Stimulated activated CD4-positive, alpha-beta T cell treated with anti-CD3 and anti-CD28 coated beads, Interleukin-4, amount 100 ng/mL, for 48 hours (primary cell): ENCODE results near the gene WDR45B.

Source experiments
- DNase-seq, 2 donors: peaks; one replicate each; pipeline ENCODE4 v3.0.0-alpha.2; 2020; ENCODE audit warnings: low read depth in 2 of 2

WDR45B gene

DNA sequence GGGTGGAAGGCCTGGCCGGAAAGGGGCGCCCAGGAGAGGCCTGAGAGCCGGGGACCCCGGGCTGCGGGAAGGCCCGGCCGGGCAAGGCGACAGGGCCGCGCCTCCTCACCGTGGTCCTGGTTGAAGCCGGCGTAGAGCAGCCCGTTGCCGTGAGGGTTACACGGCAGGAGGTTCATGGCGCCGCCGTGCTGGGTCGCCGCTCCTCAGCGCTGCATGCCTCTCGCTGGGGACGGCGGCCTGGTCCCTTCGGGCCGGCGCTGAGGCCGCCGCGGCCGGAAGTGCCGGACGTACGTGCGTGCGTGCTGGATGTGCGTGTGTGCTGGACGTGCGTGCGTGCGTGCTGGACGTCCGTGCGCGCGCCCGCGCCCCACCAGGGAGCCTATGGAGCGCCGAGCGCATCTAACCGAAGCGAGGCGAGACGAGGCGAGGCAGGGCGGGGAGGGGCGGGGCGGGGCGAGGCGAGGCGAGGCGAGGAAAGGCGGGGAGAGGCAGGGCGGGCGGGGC lies at the start of gene WDR45B:
WDR45B (minus strand) TSS at position 280 of the 504 bp plus-strand sequence; CDS start at position 176, 104 bp downstream.
- DNase-seq: peak; percentile 85 to 90

DNA sequence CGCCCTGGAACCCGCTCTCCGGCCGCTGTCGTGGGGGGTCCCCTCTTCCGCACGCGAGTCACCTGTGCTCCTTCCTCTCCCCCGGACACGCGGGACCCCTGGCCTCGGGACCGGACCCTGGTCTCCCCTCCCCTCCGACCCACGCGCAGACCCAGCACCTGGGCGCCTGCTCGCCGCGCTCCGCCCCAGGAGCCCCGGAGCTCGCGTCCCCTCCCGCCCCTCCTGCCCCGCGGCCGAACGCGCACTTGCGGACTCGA lies 49.5 kb upstream of the WDR45B start:
- no peak for DNase-seq

DNA sequence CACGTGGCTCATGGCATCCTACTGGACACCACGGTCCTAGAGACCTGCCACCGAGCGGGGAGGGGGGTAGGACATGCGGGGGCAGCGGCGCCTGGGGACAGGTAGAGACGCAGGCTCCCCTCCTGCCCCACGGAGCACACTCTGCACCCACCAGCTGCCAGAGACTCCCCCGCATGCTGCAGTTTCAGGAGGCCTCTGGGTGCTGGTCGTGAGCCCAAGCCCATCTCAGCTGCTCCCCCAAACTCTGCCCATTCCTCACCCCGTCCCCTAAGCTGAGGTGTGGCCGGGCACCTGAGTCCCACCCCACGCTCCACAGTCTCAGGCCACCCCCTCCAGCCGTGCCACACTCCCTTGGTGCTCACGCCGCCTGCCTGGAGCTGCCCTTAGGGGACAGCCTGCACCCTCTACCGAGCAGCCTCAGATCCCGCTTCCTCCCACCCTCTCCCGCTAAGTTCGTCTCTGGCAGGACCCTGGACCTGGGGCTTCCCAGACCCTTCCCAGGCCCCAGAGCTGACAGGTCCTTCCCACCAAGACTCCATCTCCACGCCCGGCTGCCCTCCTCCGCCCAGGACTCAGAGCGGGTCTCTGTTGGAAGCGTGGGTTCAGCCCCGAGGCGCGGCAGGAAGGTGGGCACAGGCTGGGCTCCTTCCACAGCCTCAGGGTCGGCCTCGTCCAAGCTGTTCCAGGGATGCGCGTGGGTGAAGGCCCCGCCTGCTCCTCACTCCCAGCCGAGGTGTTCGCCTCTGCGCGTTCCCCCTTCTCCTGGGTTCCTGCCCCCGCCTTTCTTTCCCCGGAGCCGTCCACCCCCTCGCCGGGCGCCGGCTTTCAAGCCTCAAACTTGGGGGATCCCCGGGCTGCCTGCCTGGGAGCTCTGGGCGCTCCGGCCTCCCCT lies 48.9 kb upstream of the WDR45B start:
- no peak for DNase-seq

DNA sequence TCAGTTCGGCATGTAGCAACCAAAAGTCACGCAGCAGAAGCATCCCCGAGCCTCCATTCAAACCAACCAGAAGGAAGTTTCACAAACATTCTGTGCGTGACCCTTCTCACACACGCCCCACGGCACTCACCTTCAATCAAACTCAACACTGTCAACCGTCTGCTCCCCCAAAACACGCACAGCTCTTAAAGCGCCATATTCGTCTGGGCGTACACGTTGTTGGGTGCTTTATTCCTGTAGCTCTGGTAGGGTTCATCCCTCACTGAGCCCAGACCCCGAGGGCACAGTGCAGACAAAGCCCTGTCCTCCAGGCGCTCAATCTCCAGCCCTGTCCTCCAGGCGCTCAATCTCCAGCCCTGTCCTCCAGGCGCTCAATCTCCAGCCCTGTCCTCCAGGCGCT lies 48.0 kb upstream of the WDR45B start:
- no peak for DNase-seq

DNA sequence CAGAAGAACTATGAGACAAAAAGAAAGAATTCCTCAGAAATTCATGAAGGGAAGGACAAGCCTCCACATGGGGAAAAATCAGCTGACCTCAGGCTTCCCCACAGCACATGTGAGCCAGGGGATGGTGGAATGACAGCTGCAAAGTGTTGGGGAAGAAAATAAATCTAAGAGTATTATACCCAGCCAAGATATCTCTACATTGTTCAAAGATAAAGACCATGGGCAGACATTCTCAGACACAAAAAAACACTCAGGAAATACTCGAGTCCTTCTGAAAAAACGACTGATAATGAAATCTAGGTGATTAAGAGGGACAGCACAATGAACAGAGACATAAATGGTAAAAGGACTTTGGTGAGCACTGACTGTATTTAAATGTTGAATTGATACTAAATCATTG lies 46.4 kb upstream of the WDR45B start:
- no peak for DNase-seq

DNA sequence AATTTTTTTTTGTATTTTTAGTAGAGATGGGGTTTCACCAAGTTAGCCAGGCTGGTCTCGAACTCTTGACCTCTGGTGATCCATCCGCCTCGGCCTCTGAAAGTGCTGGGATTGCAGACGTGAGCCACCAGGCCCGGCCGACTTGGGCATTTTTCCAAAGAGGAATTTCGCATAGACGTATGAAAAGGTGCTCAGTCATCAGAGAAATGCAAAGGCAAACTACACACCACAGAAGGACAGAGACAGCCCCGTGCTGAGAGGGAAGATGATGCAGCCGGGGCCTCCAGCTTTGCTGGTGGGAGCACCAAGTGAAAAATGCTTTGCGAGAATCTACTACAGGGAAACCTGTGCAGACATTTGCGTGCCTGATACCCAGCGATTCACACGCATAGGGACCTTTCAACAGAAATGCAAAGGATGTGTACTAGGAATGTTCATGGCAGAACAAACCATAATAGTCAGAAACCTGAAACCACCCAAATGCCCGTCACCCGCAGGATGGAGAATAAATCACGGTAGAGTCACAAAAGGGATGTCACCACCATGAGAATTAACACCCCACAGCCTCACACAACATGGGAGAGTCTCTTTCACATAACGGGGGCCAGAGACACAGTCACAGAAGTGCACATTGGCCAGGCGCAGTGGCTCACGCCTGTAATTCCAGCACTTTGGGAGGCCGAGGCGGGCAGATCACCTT lies 45.1 kb upstream of the WDR45B start:
- no peak for DNase-seq

DNA sequence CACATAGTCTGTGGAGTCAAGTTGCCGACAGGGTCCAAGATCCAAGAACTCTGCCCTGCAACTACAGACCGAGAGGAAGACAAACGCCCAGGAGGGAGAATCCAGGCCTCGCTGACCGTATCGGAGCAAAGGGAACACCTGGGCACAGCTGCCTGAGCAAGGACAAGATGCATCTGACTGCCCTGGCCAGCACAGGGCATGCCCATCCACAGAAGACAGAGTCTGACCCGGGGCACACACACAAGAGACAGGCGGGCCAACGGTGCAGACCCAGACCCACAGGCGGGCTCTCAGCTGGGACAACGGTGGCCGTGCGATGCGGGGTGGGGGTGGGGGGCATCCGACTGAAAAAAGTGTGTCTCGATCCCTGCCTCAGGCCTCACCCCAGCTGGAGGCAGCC lies 44.0 kb upstream of the WDR45B start:
- no peak for DNase-seq

DNA sequence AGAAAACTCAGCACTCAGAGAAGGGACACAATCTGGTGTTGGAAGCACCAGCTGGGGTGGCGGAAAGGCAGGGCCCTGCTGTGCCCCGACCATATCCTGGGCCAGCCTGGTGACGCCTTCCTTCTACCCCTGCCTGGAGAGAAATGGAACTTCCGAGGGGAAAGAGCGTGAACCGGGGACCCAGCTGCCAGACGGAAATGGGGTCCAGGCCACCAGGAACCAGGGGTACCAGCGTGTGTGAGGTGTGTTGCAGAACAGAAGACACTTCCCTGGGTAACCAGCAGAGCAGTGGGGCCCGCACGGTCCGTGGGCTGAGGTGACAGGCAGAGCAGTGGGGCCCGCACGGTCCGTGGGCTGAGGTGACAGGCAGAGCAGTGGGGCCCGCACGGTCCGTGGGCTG lies 43.5 kb upstream of the WDR45B start:
- no peak for DNase-seq

DNA sequence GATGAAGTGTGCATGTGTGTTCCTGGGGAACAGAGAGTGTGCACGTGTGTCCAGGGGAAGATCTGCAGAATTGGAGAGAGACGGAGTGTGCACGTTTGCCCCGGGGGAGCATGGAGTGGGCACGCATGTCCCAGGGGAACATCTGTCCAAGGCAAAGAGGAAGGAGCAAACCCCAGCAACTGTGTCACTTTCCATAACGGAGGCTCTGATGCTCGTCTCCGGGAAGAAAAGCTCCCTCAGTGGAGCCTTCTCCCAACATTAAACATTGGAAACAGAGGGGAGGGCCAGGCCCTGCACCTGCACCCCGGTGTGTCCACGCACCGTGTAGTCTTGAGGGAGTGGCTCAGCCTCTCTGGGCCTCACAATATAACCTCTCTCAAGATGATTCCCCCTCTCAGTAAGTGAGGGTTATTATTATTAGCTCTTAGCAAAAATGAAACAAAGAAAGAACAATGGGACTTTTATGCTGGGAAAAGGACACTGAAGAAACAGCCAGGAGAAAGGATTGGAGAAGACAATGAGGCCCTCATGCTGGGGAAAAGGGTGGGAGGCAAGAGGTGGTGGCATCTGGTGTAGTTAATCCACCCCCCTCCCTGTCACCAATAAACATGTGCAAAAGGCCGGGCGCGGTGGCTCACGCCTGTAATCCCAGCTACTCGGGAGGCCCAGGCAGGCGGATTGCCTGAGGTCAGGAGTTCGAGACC lies 42.7 kb upstream of the WDR45B start:
- DNase-seq: no peak

DNA sequence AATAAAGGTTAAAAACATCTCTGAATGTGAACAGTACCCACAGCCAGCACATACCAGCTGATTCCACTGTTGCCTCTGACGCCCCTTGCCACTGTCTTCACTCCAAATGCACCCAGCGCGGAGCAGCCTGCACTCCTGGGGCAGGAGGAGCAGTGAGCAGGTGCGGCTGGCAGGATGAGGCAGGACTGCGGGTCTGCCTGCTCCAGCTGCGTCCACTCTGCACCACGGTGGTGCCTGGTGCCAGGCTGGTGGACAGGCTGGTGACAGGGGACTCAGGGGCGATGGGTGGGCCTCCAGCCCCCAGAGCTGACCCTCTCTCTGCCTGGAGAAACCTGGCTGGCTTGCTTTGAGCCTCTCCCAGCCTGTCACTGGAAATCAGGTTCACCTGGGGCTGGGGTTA lies 40.8 kb upstream of the WDR45B start:
- DNase-seq: no peak

DNA sequence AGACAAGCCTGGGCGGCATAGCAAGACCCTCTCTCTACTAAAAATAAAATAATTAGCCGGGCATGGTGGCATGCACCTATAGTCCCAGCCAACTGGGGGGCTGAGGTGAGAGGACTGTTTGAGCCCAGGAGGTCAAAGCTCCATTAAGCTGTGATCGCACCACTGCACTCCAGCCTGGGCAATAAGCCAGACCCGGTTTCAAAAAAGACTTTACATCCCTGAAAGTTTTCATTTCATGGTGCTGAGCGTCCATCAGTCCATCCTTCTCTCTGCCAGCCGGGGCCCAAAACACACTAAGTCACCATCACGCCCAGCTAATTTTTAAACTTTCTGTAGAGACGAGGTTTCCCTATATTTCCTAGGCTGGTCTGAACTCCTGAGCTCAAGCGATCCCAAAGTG lies 39.6 kb upstream of the WDR45B start:
- DNase-seq: no peak

DNA sequence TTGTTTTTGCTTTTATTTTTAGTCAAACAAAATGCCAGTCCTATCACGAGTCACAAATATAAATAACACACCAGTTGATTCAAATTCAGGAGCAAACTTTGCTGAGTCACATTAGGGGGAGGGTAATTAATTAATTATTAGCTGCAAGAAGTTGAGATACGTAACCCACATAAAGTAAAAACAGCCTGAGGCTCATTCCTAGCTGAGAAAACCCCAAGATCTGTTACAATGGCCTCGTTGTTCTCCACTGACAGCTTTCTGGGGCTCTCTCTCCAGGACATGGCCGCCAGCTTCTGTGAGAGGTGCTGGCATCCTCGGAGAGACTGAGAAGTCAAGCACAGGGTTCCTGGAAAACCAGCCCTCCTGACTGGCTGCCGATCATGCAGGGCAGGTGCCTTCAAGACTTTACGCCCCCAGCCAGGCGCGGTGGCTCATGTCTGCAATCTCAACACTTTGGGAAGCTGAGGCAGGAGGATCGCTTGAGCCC lies 39.2 kb upstream of the WDR45B start:
- DNase-seq: no peak

DNA sequence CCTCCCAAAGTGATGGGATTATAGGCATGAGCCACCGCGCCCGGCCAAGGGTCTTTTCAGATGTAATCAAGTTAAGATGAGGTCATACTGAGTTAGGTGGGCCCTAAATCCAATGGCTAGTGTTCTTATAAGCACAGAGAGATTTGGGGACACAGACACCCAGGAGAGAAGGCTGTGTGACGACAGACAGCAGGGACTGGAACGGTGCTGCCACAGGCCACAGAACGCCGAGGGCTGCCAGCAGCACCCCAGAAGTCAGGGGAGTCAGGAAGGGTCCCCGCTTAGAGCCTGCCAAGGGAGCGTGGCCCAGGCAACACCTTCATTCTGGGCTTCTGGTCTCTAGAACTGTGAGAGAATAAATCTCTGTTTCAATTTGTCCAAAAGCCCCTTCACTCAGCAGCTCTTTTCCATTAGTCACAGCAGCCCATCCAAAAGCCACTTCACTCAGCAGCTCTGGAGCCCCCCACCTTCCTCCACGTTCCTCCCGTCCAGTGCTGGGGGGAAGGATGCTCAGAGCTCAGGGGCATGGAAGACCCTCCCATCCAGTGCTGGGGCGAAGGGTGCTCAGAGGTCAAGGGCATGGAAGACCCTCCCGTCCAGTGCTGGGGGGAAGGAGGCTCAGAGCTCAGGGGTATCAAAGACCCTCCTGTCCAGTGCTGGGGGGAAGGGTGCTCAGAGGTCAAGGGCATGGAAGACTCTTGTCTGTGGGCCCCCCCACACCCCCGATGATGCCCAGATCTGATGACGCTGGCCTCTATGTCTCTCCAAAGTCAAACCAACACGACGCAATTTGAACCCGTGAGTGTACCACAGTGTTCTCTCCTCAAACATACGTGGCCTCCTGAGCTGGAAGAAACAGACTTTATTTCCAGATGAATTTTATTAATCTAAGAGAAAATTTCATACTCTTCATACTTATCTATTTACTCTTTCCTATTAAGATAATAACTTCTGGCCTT lies 38.4 kb upstream of the WDR45B start:
- DNase-seq: no peak

DNA sequence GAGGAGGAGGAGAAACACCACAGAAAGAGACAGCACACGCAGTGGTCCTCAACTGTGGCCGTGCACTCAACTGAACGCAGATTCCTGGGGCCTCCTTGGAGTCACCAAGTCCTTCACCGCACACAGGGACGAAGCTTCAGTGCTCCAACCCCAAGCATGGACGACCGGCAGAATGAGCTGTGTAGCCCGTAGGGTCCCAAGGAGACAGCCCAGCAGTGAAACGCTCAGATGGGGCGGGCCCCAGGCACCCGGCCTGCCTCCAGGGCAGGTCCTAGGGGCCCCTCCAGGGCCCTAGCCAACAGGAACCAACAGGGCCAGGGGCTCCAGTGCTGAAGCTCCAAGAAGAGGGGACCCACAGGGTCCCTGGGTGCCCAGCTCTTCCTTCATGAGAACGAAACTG lies 37.0 kb upstream of the WDR45B start:
- no peak for DNase-seq

DNA sequence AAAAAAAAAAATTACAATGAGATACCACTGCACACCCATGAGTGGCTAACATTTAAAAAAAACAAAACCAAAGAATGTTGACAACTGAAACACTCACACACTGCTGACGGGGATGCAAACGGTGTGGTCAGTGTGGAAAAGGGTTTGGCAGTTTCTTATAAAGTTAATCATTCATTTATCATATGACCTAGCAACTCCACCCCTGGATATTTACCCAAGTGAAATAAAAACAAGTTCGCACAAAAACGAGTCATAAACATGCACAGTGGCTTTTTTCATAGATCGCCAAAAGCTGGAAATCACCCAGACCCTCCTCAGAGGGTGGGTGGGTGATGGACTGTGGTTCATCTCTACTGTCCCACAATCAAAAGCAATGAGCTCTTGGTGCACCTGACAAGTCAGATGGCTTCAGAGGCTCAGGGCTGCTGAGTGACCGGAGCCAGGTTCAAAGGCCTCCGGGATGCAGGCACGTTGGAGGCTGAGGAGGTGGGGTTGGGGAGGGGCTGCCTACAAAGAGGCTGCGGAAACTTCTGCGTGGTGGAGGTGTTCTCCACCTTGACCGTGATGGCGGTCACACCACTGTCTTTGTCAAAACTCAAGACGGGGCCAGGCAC lies 36.1 kb upstream of the WDR45B start:
- no peak for DNase-seq

DNA sequence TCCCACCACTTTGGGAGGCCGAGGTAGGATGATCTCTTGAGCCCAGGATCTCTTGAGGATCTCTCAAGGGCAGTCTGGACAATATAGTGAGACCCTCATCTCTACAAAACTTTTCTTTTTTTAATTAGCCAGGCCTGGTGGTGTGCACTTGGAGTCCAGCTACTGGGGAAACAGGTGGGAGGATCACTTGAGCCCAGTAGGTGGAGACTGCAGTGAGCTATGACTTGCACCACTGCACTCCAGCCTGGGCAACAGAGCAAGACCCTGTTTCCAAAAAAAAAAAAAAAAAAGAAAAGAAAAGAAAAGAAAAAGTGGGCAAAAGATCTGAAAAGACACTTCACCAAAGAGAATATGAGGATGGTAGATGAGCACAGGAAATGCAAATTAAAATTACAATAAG lies 35.3 kb upstream of the WDR45B start:
- no peak for DNase-seq

DNA sequence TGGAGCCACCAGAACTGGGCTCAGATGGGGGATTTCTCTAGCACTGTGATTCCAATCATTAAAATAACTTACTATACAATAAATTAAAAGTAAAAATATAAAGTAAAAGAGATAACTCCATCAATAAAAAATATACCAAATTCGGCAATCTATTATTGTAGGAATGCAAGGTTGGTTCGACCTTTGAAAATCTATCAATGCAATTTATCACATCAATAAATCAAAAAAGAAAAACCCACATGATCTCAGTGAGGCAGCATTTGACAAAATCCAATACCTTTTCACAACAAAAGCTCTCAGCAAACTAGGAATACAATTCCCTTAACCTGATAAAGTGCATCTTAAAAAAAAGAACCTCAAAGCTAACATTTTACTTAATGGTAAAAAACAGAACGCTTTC lies 33.3 kb upstream of the WDR45B start:
- no peak for DNase-seq

DNA sequence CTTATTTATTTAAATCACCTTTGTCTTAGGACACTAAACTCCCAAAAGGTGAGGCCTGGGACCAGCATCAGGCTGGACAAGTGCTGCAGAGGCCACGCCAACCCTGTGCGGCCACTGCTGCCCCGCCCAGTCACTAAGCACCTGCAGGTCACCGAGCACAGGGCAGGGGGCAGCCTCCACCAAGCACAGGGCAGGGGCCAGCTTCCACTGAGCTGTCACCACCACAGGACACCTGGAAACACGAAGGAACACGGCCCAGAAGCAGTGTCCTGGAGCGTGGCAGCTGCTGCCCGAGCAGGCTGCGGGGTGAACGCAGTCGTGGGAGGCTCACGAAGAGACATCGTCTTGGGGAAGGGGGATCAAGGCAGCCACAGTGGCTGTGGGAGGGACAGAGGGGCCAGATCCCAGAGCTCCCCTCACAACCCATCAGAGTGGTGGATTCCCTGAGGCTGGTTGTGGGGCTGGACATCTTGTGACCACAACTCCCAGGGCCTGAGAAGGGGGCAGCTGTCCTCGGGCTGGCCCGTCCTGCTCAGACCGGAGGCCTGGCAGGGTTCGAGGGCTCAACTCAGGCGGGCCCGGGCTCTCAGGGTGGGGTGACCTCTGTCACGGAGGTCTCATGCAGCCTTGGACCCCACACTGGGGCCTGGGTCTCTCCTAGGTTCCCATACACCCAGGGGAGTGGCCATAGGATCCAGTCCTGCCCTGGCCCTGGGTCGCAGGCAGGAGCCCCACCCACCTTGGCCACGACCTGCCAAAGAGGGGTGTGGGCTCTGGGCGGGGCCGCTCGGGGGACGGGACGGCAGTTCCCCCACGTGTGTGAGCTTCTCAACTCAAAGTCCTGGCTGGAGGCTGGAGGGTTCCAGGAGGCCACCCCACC lies 31.6 kb upstream of the WDR45B start:
- DNase-seq: no peak

DNA sequence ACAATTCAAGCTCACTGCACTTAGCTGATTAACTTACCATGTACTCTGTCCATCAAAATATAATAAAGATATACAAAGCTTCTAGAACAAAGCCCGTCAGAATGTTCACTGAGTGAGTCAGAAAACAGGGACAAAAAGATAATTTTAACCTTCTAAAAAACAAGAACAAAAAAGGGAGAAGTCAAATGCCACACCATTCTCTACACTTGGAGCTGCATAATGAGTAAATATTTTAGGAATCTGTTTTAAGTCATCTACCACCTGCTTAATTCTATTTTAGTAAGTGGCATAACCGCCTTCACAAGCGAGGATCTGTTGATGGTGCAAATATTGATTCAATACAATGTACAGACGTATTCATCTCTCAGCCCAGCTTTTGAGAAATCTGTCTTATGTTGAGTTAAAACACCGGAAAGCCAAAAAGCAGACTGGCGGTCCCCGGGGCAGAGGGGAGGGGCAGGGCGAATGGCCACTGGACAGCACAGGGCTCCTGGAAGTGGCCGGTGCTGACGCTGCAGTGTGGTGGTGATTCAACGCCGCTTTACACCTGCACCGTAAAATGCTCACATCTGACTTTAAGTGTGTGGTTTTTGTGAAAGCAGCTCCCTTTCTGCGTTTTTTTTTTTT lies 30.1 kb upstream of the WDR45B start:
- no peak for DNase-seq
